Colonic mucosa (tissue), 4 donors: ENCODE results near the gene GDF7. TPM values are rescaled to one million over a fixed set of nuclear protein-coding genes. Genes with fewer than 3 reads are reported as not detected.

Experiments
- DNase-seq: peaks from one replicate; pipeline ENCODE4 v3.0.0-alpha.2; 2020
- H3K27ac ChIP-seq: fragments of 200-600 bp; one replicate; pipeline ENCODE4 v1.8.0; 2021
- H3K27me3 ChIP-seq: fragments of 200-600 bp; one replicate; pipeline ENCODE4 v1.8.0; 2021
- H3K36me3 ChIP-seq: fragments of 200-600 bp; one replicate; pipeline ENCODE4 v1.8.0; 2021
- H3K4me1 ChIP-seq: fragments of 200-600 bp; one replicate; pipeline ENCODE4 v1.8.0; 2021; ENCODE audit warnings: mild to moderate bottlenecking
- H3K4me3 ChIP-seq: fragments of 200-600 bp; one replicate; pipeline ENCODE4 v1.8.0; 2021
- H3K9ac ChIP-seq, 2 donors: one replicate each; pipeline ENCODE4 v1.7.0; 2013; ENCODE audit warnings: control low read depth in 2 of 2, low read depth in 2 of 2, low read length in 2 of 2
- H3K9me3 ChIP-seq: fragments of 200-600 bp; one replicate; pipeline ENCODE4 v1.8.0; 2021
- intact Hi-C: fragments of 100-400 bp; cut with DNase I; formaldehyde crosslinking; loops from one replicate; pipeline ENCODE4 v1.14.1; 2022
- total RNA-seq, 2 donors: library from RNA; stranded (reverse); fragmentation: NEBNext Ultra II Directional in 1 of 2; extraction: Animal tissue kit (Norgen Biotek cat#: 25700) in 1 of 2; gene quantifications; one replicate each; pipeline ENCODE4 v1.2.1, GENCODE V29; 2021
- TF ChIP-seq, protein P1 (sequence below): fragments of 200-600 bp; IDR thresholded peaks from one replicate; pipeline ENCODE4 v1.8.0; 2022; ENCODE audit warnings: antibody characterized with exemption, mild to moderate bottlenecking
- donor health status: healthy.
- donor health status: DM: no; HTN: no; CAD: no.
- donor health status: DM: no; HTN: no; CAD: no.

Gene GDF7
- total RNA-seq, 2 donors from 2014 or later: 0.05 to 0.11 TPM

DNA sequence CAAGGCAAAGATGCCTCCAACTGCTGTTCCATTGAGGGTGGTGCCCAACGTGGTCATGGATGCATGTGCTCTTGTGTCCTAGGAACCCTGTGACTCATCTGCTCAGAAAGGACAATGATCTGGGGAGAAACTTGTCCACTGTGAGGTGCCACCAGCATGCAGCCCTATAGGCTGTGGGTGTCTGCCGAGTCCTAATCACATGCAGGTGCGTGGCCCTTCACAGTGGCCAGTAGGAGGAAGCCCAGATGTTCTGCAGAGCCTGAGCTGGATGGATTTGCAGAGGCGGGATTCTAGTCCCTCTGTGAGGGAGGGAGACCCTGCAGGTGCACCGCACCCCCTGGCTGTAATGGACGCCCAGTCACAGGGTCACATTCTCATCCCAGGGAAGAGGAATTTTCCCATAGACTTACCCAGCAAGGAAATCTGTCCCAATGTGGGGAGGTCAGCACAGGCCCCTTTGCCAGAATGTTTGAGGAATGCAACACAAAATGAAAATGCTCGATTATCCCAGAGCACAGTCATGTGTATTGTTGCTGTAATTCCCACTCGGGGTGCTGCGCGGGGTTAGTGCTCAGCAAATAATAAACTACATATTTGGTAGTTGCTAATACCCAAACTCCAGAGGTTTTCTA, 13.9 kb downstream of the GDF7 start:
- Histone ChIP-seq H3K27me3 (no peaks in the 10 kb centered on the region), H3K27ac (no peak overlapping the region), H3K4me3 (no peak overlapping the region), H3K9me3 (no peaks in the 10 kb centered on the region), H3K4me1 (peaks cover 4% of the 10 kb centered on the region), H3K9ac (peak overlapping the region in 1 of 2 donors; percentile 1), H3K36me3 (no peaks in the 10 kb centered on the region)
- TF ChIP-seq, protein P1, sequence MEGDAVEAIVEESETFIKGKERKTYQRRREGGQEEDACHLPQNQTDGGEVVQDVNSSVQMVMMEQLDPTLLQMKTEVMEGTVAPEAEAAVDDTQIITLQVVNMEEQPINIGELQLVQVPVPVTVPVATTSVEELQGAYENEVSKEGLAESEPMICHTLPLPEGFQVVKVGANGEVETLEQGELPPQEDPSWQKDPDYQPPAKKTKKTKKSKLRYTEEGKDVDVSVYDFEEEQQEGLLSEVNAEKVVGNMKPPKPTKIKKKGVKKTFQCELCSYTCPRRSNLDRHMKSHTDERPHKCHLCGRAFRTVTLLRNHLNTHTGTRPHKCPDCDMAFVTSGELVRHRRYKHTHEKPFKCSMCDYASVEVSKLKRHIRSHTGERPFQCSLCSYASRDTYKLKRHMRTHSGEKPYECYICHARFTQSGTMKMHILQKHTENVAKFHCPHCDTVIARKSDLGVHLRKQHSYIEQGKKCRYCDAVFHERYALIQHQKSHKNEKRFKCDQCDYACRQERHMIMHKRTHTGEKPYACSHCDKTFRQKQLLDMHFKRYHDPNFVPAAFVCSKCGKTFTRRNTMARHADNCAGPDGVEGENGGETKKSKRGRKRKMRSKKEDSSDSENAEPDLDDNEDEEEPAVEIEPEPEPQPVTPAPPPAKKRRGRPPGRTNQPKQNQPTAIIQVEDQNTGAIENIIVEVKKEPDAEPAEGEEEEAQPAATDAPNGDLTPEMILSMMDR: no peak
- intact Hi-C loops: loop anchor here (5.0 kb wide), 1 partner anchor 281 kb away; no protein-coding TSS in a partner anchor
- no peak for DNase-seq

GRCh38 chr2:20682167-20682920, 15.4 kb downstream of the GDF7 start:
- TF ChIP-seq, protein P1: no peak
- Histone ChIP-seq H3K9me3 (no peaks in the 10 kb centered on the region), H3K36me3 (no peaks in the 10 kb centered on the region), H3K27me3 (no peaks in the 10 kb centered on the region), H3K27ac (no peak overlapping the region), H3K4me3 (no peak overlapping the region), H3K9ac (no peak overlapping the region), H3K4me1 (no peaks in the 10 kb centered on the region)
- intact Hi-C loops: loop anchor here (5.0 kb wide), 1 partner anchor 280 kb away; no protein-coding TSS in a partner anchor
- DNase-seq: no peak

DNA sequence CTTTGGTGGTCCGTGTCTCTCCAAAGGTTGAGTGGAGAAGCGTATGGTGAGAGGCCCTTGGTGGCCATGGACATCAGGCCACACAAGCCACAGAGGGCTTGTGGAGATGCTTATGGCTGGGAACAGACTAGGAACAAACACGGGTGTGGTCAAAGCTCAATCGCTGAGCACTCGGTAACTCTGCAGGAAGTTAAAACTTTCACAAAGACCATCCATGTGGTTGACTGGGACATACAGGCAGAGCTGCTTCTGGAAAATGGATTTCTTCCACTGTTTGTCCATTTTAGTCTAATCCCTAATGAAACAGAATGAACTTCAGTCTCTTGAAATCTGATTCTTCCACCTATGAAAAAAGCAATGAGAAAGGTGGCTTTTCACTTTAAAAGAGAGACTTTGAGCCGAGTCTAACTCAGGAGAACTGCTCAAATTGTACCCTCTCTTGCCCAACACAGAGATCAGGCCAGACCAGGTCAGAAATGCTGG, 17.7 kb downstream of the GDF7 start:
- H3K27ac ChIP-seq: no peak overlapping the region
- no peaks in the 10 kb centered on the region for H3K9me3 ChIP-seq
- no peak overlapping the region for H3K4me3 ChIP-seq
- intact Hi-C loops: loop anchor here (5.0 kb wide), 1 partner anchor 278 kb away; no protein-coding TSS in a partner anchor
- H3K4me1 ChIP-seq: no peaks in the 10 kb centered on the region
- H3K36me3 ChIP-seq: no peaks in the 10 kb centered on the region
- TF ChIP-seq, protein P1: no peak
- H3K9ac ChIP-seq: no peak overlapping the region
- H3K27me3 ChIP-seq: no peaks in the 10 kb centered on the region
- no peak for DNase-seq

GRCh38 chr2:20687260-20687832, 20.4 kb downstream of the GDF7 start:
- no peak overlapping the region for H3K9ac ChIP-seq
- no peak for DNase-seq
- intact Hi-C loops: no loop called here
- no peak overlapping the region for H3K27ac ChIP-seq
- H3K27me3 ChIP-seq: no peaks in the 10 kb centered on the region
- no peak overlapping the region for H3K4me3 ChIP-seq
- H3K36me3 ChIP-seq: no peaks in the 10 kb centered on the region
- TF ChIP-seq, protein P1: no peak
- no peaks in the 10 kb centered on the region for H3K9me3 ChIP-seq
- H3K4me1 ChIP-seq: no peaks in the 10 kb centered on the region

GRCh38 chr2:20689428-20690264, 22.7 kb downstream of the GDF7 start:
- Histone ChIP-seq H3K9ac (no peak overlapping the region), H3K27ac (no peak overlapping the region), H3K36me3 (no peaks in the 10 kb centered on the region), H3K4me3 (no peak overlapping the region), H3K4me1 (no peaks in the 10 kb centered on the region), H3K9me3 (no peaks in the 10 kb centered on the region), H3K27me3 (no peaks in the 10 kb centered on the region)
- no peak for DNase-seq
- intact Hi-C loops: no loop called here
- TF ChIP-seq, protein P1: no peak
